Retina (tissue), 1 donor: ENCODE measurements around the gene LHFPL3.

Experiments used
- DNase-seq: peaks from one replicate; pipeline ENCODE4 v3.0.0-alpha.2; 2016

LHFPL3 gene

GRCh38 chr7:104804696-104805095 lies 476.3 kb downstream of the LHFPL3 start:
- DNase-seq, result no peak

- no peak for DNase-seq
Measured at GRCh38 chr7:104805449-104806317, 477.3 kb downstream of the LHFPL3 start.

- no peak for DNase-seq
Measured at GRCh38 chr7:104807671-104808070, 479.3 kb downstream of the LHFPL3 start.

GRCh38 chr7:104809906-104810305 lies 481.5 kb downstream of the LHFPL3 start:
- no peak for DNase-seq

- DNase-seq, result no peak
Measured at GRCh38 chr7:104814126-104814525, 485.7 kb downstream of the LHFPL3 start.

GRCh38 chr7:104814671-104815400 lies 486.4 kb downstream of the LHFPL3 start:
- no peak for DNase-seq

- DNase-seq, result no peak
Measured at GRCh38 chr7:104816537-104816936, 488.1 kb downstream of the LHFPL3 start.

- peak; percentile 27 for DNase-seq
Measured at GRCh38 chr7:104818961-104819880, 490.8 kb downstream of the LHFPL3 start.

GRCh38 chr7:104820836-104821535 lies 492.6 kb downstream of the LHFPL3 start:
- DNase-seq, result no peak

- DNase-seq, result no peak
Measured at GRCh38 chr7:104823177-104823576, 494.8 kb downstream of the LHFPL3 start.

- DNase-seq, result no peak
Measured at GRCh38 chr7:104825099-104825498, 496.7 kb downstream of the LHFPL3 start.

GRCh38 chr7:104826135-104826534 lies 497.7 kb downstream of the LHFPL3 start:
- DNase-seq, result no peak

- DNase-seq, result no peak
Measured at GRCh38 chr7:104836976-104837375, 508.6 kb downstream of the LHFPL3 start.

- no peak for DNase-seq
Measured at GRCh38 chr7:104838537-104839299, 510.3 kb downstream of the LHFPL3 start.

GRCh38 chr7:104839842-104840241 lies 511.4 kb downstream of the LHFPL3 start:
- DNase-seq, result no peak

- DNase-seq, result no peak
Measured at GRCh38 chr7:104841798-104842197, 513.4 kb downstream of the LHFPL3 start.

GRCh38 chr7:104843198-104843597 lies 514.8 kb downstream of the LHFPL3 start:
- no peak for DNase-seq

- no peak for DNase-seq
Measured at GRCh38 chr7:104845557-104845956, 517.2 kb downstream of the LHFPL3 start.

GRCh38 chr7:104846731-104847130 lies 518.3 kb downstream of the LHFPL3 start:
- DNase-seq, result no peak

- peak; percentile 86 for DNase-seq
Measured at GRCh38 chr7:104848138-104848990, 520.0 kb downstream of the LHFPL3 start.

GRCh38 chr7:104850374-104850773 lies 522.0 kb downstream of the LHFPL3 start:
- peak; percentile 37 for DNase-seq
